GM12878 (cell line): Measurements from ENCODE around the gene TPK1.

Experiments used
- BACH1 ChIP-seq: fragments of 450-650 bp; IDR thresholded peaks from 2 replicates; pipeline ENCODE4 v1.6.1; 2017; ENCODE audit warnings: mild to moderate bottlenecking, borderline replicate concordance
- CBX5 ChIP-seq: sonication (generic); IDR thresholded peaks from 2 replicates; pipeline ENCODE4 v1.6.1; 2016; ENCODE audit warnings: low read depth, moderate library complexity, mild to moderate bottlenecking, inconsistent platforms
- CTCF ChIP-seq, 3 experiments: IDR thresholded peaks in 2 of 3; conservative IDR thresholded peaks in 1 of 3; 2 replicates each; pipeline ENCODE4 v1.5.1; 2011; ENCODE audit warnings: low read depth in 3 of 3, low read length in 3 of 3, mild to moderate bottlenecking in 3 of 3, control low read depth in 2 of 3, moderate library complexity in 2 of 3, inconsistent platforms in 1 of 3, mixed read lengths in 1 of 3; ENCODE audit not compliant: control insufficient read depth in 2 of 3, insufficient read depth in 1 of 3; ENCODE audit errors: extremely low read depth in 1 of 3
- EP300 ChIP-seq, 2 experiments: fragments of 150-350 bp in 1 of 2; IDR thresholded peaks; 2 replicates each; pipeline ENCODE4 v1.6.1; 2011 to 2012; ENCODE audit warnings: low read depth in 2 of 2, low read length in 2 of 2, borderline replicate concordance in 1 of 2, improper control_type of control experiment in 1 of 2, inconsistent platforms in 1 of 2; ENCODE audit not compliant: control insufficient read depth in 1 of 2
- ESRRA ChIP-seq: IDR thresholded peaks from 2 replicates; pipeline ENCODE4 v1.6.1; 2012; ENCODE audit warnings: mild to moderate bottlenecking, low read length, improper control_type of control experiment
- EZH2 ChIP-seq: IDR thresholded peaks from 2 replicates; pipeline ENCODE4 v1.6.1; 2012; ENCODE audit warnings: low read depth, mild to moderate bottlenecking, control low read depth, inconsistent platforms, low read length, borderline replicate concordance; ENCODE audit not compliant: control insufficient read depth
- FOS ChIP-seq: IDR thresholded peaks from 3 replicates; pipeline ENCODE4 v1.6.1; 2011; ENCODE audit warnings: borderline replicate concordance; ENCODE audit not compliant: insufficient read length; ENCODE audit errors: extremely low read depth
- LARP7 ChIP-seq: fragments of 450-650 bp; IDR thresholded peaks from 2 replicates; pipeline ENCODE4 v1.6.1; 2017; ENCODE audit warnings: mild to moderate bottlenecking
- POLR2A ChIP-seq: IDR thresholded peaks from 2 replicates; pipeline ENCODE4 v1.6.1; 2011; ENCODE audit warnings: low read depth, mild to moderate bottlenecking, low read length
- RAD21 ChIP-seq: IDR thresholded peaks from 2 replicates; pipeline ENCODE4 v1.6.1; 2011; ENCODE audit warnings: mild to moderate bottlenecking, low read depth, low read length, moderate library complexity; ENCODE audit not compliant: insufficient read depth
- TF ChIP-seq, protein P1 (sequence below): fragments of 450-650 bp; formaldehyde crosslinking; IDR thresholded peaks from 2 replicates; pipeline ENCODE4 v1.4.0; 2022; ENCODE audit warnings: mild to moderate bottlenecking, moderate library complexity

DNA sequence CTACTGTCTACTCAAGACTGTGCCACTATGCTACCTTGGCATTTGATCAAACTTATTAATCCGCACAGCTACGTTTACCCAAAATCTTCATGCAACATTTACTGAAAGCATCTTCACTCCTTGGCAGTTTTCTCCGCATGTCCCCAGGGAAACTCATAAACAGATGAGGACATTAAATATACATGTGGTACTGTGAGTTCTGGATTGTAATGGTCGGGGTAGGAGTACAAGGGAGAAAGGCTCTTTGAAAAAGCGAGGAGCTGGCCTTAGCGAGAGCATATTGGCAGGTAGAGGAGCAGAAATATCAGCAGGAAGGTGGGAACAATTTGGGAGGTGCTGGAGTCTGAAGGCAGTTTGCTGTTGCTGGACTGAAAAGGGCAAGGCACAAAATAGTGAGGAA is 325.2 kb downstream of the TPK1 start:
- no peak for TF ChIP-seq LARP7
- TF ChIP-seq CBX5, result no peak
- no peak for TF ChIP-seq RAD21
- TF ChIP-seq EZH2, result no peak
- no peak for TF ChIP-seq POLR2A
- TF ChIP-seq CTCF (IDR thresholded peaks at IDR 0.05 in 2 of 3, conservative IDR thresholded peaks at IDR 0.05 in 1 of 3; ENCODE audit: control insufficient read depth in 2 of 3, extremely low read depth in 1 of 3, insufficient read depth in 1 of 3, low read depth in 3 of 3, low read length in 3 of 3), result no peak
- no peak for TF ChIP-seq ESRRA
- no peak for TF ChIP-seq EP300 (IDR thresholded peaks at IDR 0.05; ENCODE audit: borderline replicate concordance in 1 of 2, control insufficient read depth in 1 of 2, low read depth in 2 of 2, low read length in 2 of 2)
- no peak for TF ChIP-seq FOS
- TF ChIP-seq, protein P1, sequence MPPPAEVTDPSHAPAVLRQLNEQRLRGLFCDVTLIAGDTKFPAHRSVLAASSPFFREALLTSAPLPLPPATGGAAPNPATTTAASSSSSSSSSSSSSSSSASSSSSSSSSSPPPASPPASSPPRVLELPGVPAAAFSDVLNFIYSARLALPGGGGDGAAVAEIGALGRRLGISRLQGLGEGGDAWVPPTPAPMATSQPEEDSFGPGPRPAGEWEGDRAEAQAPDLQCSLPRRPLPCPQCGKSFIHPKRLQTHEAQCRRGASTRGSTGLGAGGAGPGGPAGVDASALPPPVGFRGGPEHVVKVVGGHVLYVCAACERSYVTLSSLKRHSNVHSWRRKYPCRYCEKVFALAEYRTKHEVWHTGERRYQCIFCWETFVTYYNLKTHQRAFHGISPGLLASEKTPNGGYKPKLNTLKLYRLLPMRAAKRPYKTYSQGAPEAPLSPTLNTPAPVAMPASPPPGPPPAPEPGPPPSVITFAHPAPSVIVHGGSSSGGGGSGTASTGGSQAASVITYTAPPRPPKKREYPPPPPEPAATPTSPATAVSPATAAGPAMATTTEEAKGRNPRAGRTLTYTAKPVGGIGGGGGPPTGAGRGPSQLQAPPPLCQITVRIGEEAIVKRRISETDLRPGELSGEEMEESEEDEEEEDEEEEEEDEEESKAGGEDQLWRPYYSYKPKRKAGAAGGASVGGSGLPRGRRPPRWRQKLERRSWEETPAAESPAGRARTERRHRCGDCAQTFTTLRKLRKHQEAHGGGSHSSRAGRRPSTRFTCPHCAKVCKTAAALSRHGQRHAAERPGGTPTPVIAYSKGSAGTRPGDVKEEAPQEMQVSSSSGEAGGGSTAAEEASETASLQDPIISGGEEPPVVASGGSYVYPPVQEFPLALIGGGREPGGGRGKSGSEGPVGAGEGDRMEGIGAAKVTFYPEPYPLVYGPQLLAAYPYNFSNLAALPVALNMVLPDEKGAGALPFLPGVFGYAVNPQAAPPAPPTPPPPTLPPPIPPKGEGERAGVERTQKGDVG (CRISPR knock-in tag), result no peak
- TF ChIP-seq BACH1, result no peak
